Measurements from ENCODE around the gene TLCD3B. TPM values are rescaled to one million over a fixed set of nuclear protein-coding genes. Genes with fewer than 3 reads are reported as not detected.
"Not testable (repeated sequence)": the region's sequence is repeated elsewhere in the genome, so short reads cannot be mapped to it uniquely, and the experiment has no call there.

The TLCD3B gene
- total RNA-seq, 2 donors from 2014 or later: 0.16 to 0.49 TPM

- intact Hi-C loops (cut with DNase I): loop anchor here (5.0 kb wide), 2 partner anchors 161 to 321 kb away; partner anchors contain the start of gene CDIPT
- no peak for TF ChIP-seq CTCF (IDR thresholded peaks at IDR 0.05)
- no peak for DNase-seq
- Histone ChIP-seq H3K9me3 (no peaks in the 10 kb centered on the region), H3K36me3 (no peaks in the 10 kb centered on the region), H3K9ac (ENCODE audit: low read depth in 2 of 2, low read length in 2 of 2) (no peak within 1 kb of the TSS), H3K4me1 (no peaks in the 10 kb centered on the region), H3K4me3 (no peak within 1 kb of the TSS), H3K27me3 (no peaks in the 10 kb centered on the region), H3K27ac (no peak within 1 kb of the TSS)
These were observed 8.2 kb downstream of the TLCD3B start, which contains the start of gene C16orf92 for GRCh38 chr16:30022887-30023286. C16orf92 (plus strand) TSS chr16:30023198; CDS start chr16:30023341, 143 bp downstream.

- intact Hi-C loops (cut with DNase I): no loop called here
These were observed 12.3 kb downstream of the TLCD3B start for GRCh38 chr16:30018731-30019158.

GRCh38 chr16:30017937-30018336 is 13.1 kb downstream of the TLCD3B start:
- H3K27ac ChIP-seq; H3K27me3 ChIP-seq; H3K9ac ChIP-seq (ENCODE audit: low read depth in 2 of 2, low read length in 2 of 2); H3K4me1 ChIP-seq; intact Hi-C loops (cut with DNase I); H3K9me3 ChIP-seq; H3K4me3 ChIP-seq; DNase-seq; H3K36me3 ChIP-seq: not testable (repeated sequence)

More at GRCh38 chr16:30018731-30019158, 12.3 kb downstream of the TLCD3B start:
- Histone ChIP-seq H3K4me3 (no peak overlapping the region), H3K27me3 (no peaks in the 10 kb centered on the region), H3K9me3 (no peaks in the 10 kb centered on the region), H3K27ac (no peak overlapping the region), H3K4me1 (no peaks in the 10 kb centered on the region), H3K9ac (ENCODE audit: low read depth in 2 of 2, low read length in 2 of 2) (no peak overlapping the region), H3K36me3 (no peaks in the 10 kb centered on the region)
- DNase-seq: no peak
- no peak for TF ChIP-seq CTCF (IDR thresholded peaks at IDR 0.05)

GRCh38 chr16:30017277-30017656 is 13.8 kb downstream of the TLCD3B start:
- Histone ChIP-seq H3K9me3 (no peaks in the 10 kb centered on the region), H3K27me3 (no peaks in the 10 kb centered on the region), H3K36me3 (no peaks in the 10 kb centered on the region), H3K4me1 (no peaks in the 10 kb centered on the region), H3K9ac (ENCODE audit: low read depth in 2 of 2, low read length in 2 of 2) (no peak overlapping the region), H3K27ac (no peak overlapping the region), H3K4me3 (no peak overlapping the region)
- no peak for DNase-seq
- no peak for TF ChIP-seq CTCF (IDR thresholded peaks at IDR 0.05)
- intact Hi-C loops (cut with DNase I): no loop called here

- no peak for DNase-seq
- Histone ChIP-seq H3K27me3 (no peaks in the 10 kb centered on the region), H3K4me1 (no peaks in the 10 kb centered on the region), H3K36me3 (no peaks in the 10 kb centered on the region), H3K27ac (no peak overlapping the region), H3K9me3 (no peaks in the 10 kb centered on the region), H3K9ac (ENCODE audit: low read depth in 2 of 2, low read length in 2 of 2) (no peak overlapping the region), H3K4me3 (no peak overlapping the region)
- intact Hi-C loops (cut with DNase I): no loop called here
- TF ChIP-seq CTCF (IDR thresholded peaks at IDR 0.05): no peak
These were observed 14.4 kb downstream of the TLCD3B start for GRCh38 chr16:30016555-30017276.

GRCh38 chr16:30015450-30015849 is 15.6 kb downstream of the TLCD3B start:
- peaks cover 11% of the 10 kb centered on the region for H3K4me1 ChIP-seq
- H3K27ac ChIP-seq; H3K9me3 ChIP-seq; H3K9ac ChIP-seq (ENCODE audit: low read depth in 2 of 2, low read length in 2 of 2); intact Hi-C loops (cut with DNase I); H3K36me3 ChIP-seq; H3K27me3 ChIP-seq; DNase-seq; H3K4me3 ChIP-seq: not testable (repeated sequence)

GRCh38 chr16:30012598-30012997 is 18.5 kb downstream of the TLCD3B start:
- DNase-seq: not testable (repeated sequence)
- H3K27me3 ChIP-seq: peaks cover 14% of the 10 kb centered on the region

More at GRCh38 chr16:30012598-30012997, 18.5 kb downstream of the TLCD3B start:
- H3K4me3 ChIP-seq; H3K9ac ChIP-seq (ENCODE audit: low read depth in 2 of 2, low read length in 2 of 2); intact Hi-C loops (cut with DNase I); H3K9me3 ChIP-seq; H3K27ac ChIP-seq; H3K36me3 ChIP-seq: not testable (repeated sequence)
- peaks cover 14% of the 10 kb centered on the region for H3K4me1 ChIP-seq
